ENCODE measurements around the gene DDR2.

DNA sequence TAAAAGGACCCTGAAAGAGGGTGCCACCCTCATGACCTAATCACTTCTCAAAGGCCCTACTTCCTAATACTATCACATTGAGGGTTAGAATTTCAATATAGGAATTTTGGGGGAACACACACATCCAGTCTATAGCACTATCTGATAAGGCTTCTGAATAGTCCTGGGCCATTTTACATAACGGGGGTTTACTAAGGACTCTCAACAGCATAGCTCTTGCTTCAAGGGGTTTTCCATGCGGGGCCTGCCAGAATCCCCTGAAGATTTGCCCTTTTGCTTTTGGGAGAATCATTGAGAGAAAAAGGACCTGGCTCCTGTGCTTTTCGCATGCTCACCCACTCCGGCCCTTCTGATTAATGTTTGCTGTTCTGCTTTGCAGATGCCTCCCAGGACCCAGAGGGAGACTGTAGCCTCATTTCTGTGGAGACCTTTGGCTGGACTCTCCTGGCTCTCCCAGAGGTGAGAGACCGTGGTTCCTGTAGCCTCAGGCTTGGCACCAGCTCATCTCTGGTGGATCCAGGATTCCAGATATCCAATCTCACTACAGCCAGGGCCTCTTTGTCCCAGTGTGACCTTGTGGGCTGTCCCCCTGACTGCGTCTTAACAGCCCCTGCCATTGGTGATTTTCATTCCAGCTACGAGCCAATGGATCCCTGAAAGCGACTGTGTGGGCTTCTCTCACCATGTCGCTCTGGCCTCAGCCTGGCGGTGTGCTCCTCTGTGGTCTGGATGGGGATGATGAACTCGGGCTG is 72.6 kb downstream of the DDR2 start:
- TF ChIP-seq, protein P1, sequence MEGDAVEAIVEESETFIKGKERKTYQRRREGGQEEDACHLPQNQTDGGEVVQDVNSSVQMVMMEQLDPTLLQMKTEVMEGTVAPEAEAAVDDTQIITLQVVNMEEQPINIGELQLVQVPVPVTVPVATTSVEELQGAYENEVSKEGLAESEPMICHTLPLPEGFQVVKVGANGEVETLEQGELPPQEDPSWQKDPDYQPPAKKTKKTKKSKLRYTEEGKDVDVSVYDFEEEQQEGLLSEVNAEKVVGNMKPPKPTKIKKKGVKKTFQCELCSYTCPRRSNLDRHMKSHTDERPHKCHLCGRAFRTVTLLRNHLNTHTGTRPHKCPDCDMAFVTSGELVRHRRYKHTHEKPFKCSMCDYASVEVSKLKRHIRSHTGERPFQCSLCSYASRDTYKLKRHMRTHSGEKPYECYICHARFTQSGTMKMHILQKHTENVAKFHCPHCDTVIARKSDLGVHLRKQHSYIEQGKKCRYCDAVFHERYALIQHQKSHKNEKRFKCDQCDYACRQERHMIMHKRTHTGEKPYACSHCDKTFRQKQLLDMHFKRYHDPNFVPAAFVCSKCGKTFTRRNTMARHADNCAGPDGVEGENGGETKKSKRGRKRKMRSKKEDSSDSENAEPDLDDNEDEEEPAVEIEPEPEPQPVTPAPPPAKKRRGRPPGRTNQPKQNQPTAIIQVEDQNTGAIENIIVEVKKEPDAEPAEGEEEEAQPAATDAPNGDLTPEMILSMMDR (IDR thresholded peaks at IDR 0.05), result no peak
- no peak for TF ChIP-seq EZH2 (IDR thresholded peaks at IDR 0.05)
